Hepatocyte (in vitro differentiated cells): Measurements from ENCODE around the gene TBC1D3B. TPM values are rescaled to one million over a fixed set of nuclear protein-coding genes. Genes with fewer than 3 reads are reported as not detected.
"Not testable (repeated sequence)": the region's sequence is repeated elsewhere in the genome, so short reads cannot be mapped to it uniquely, and the experiment has no call there.

Experiments
- DNase-seq: peaks from one replicate; pipeline ENCODE4 v3.0.0-alpha.2; 2016; ENCODE audit warnings: low spot score
- H2AFZ ChIP-seq: fragments of 200-600 bp; sonication (generic); 2 replicates; pipeline ENCODE4 v1.6.0; 2016; ENCODE audit warnings: antibody characterized with exemption, mild to moderate bottlenecking
- H3K27ac ChIP-seq: fragments of 200-600 bp; sonication (generic); 2 replicates; pipeline ENCODE4 v1.5.1; 2016; ENCODE audit warnings: mild to moderate bottlenecking
- H3K27me3 ChIP-seq: fragments of 200-600 bp; sonication (generic); 2 replicates; pipeline ENCODE4 v1.6.1; 2016
- H3K36me3 ChIP-seq: fragments of 200-600 bp; sonication (generic); replicated peaks from 2 replicates; pipeline ENCODE4 v1.5.1; 2016; ENCODE audit warnings: low read depth; ENCODE audit not compliant: insufficient read depth
- H3K4me1 ChIP-seq: fragments of 200-600 bp; sonication (generic); 2 replicates; pipeline ENCODE4 v1.5.1; 2016; ENCODE audit warnings: mild to moderate bottlenecking, moderate library complexity; ENCODE audit not compliant: insufficient read depth
- H3K4me2 ChIP-seq: fragments of 200-600 bp; sonication (generic); 2 replicates; pipeline ENCODE4 v1.6.0; 2016
- H3K4me3 ChIP-seq: fragments of 200-600 bp; sonication (generic); 2 replicates; pipeline ENCODE4 v1.5.1; 2016; ENCODE audit warnings: mild to moderate bottlenecking
- H3K79me2 ChIP-seq: fragments of 200-600 bp; sonication (generic); 2 replicates; pipeline ENCODE4 v1.6.0; 2017; ENCODE audit warnings: mild to moderate bottlenecking
- H3K9me2 ChIP-seq: fragments of 200-600 bp; sonication (generic); replicated peaks from 2 replicates; pipeline ENCODE4 v1.6.0; 2017; ENCODE audit warnings: mild to moderate bottlenecking; ENCODE audit not compliant: insufficient read depth
- H3K9me3 ChIP-seq: fragments of 200-600 bp; sonication (generic); 2 replicates; pipeline ENCODE4 v1.5.1; 2016; ENCODE audit warnings: low read depth, mild to moderate bottlenecking
- H4K20me1 ChIP-seq: fragments of 200-600 bp; sonication (generic); 2 replicates; pipeline ENCODE4 v1.6.0; 2016; ENCODE audit warnings: mild to moderate bottlenecking; ENCODE audit not compliant: insufficient read depth, poor library complexity, severe bottlenecking
- CTCF ChIP-seq: fragments of 200-600 bp; sonication (generic); IDR thresholded peaks from 2 replicates; pipeline ENCODE4 v1.5.1; 2016; ENCODE audit warnings: antibody characterized with exemption, mild to moderate bottlenecking; ENCODE audit not compliant: poor library complexity
- EZH2 ChIP-seq: fragments of 200-600 bp; sonication (generic); IDR thresholded peaks from 2 replicates; pipeline ENCODE4 v1.6.1; 2016; ENCODE audit warnings: antibody characterized with exemption, mild to moderate bottlenecking, borderline replicate concordance
- EZH2phosphoT487 ChIP-seq: fragments of 200-600 bp; sonication (generic); IDR thresholded peaks from one replicate; pipeline ENCODE4 v1.6.1; 2018; ENCODE audit warnings: antibody characterized with exemption, mild to moderate bottlenecking, low read depth, moderate library complexity; ENCODE audit not compliant: unreplicated experiment, severe bottlenecking
- WGBS: methylation state at CpG from one replicate; pipeline ENCODE4 v1.1.6; 2016; ENCODE audit warnings: low lambda C conversion rate; ENCODE audit errors: missing lambda C conversion rate; 5-methylcytosine and 5-hydroxymethylcytosine counted together
- polyA plus RNA-seq: library from polyadenylated mRNA; unstranded; fragments of >200 nt; fragmentation: Nextera tagmentation; extraction: Ambion mirVana; gene quantifications from 2 replicates; pipeline ENCODE4 v1.2.1, GENCODE V29; 2016
- total RNA-seq: library from RNA; depleted of rRNA; stranded (reverse); fragments of >200 nt; gene quantifications from 2 replicates; pipeline ENCODE4 v1.2.3, GENCODE V29; 2014

Gene TBC1D3B
- total and polyA plus RNA-seq, 2 experiments from 2014 or later: 4.7 TPM; not detected in 1

GRCh38 chr17:36184023-36184765 is 7.8 kb upstream of the TBC1D3B start:
- Histone ChIP-seq H3K79me2 (no peaks in the 10 kb centered on the region), H3K36me3 (no peaks in the 10 kb centered on the region), H3K4me2 (peak overlapping the region; percentile 98), H3K4me1 (peaks cover 17% of the 10 kb centered on the region), H3K9me2 (no peaks in the 10 kb centered on the region), H3K9me3 (no peaks in the 10 kb centered on the region), H3K4me3 (no peak overlapping the region), H4K20me1 (no peaks in the 10 kb centered on the region), H3K27me3 (peaks cover 34% of the 10 kb centered on the region), H3K27ac (no peak overlapping the region), H2AFZ (no peak overlapping the region)
- no peak for TF ChIP-seq EZH2
- WGBS: 90% methylated on average over 12 of the region's 12 CpGs
- no peak for DNase-seq

GRCh38 chr17:36183001-36183971 is 6.8 kb upstream of the TBC1D3B start:
- Histone ChIP-seq H3K4me3 (peak overlapping the region; percentile 76), H3K79me2 (no peaks in the 10 kb centered on the region), H3K9me3 (no peaks in the 10 kb centered on the region), H3K27ac (peak overlapping the region; percentile 3), H3K4me1 (peaks cover 17% of the 10 kb centered on the region), H3K36me3 (no peaks in the 10 kb centered on the region), H2AFZ (peak overlapping the region; percentile 92), H3K9me2 (no peaks in the 10 kb centered on the region), H3K4me2 (peak overlapping the region; percentile 98), H3K27me3 (peaks cover 34% of the 10 kb centered on the region), H4K20me1 (no peaks in the 10 kb centered on the region)
- WGBS: 6% methylated on average over 75 of the region's 76 CpGs
- TF ChIP-seq EZH2phosphoT487 (no peak), EZH2 (peak; percentile 78), CTCF (peak; percentile 26)
- peak; percentile 96 for DNase-seq

- no peaks in the 10 kb centered on the region for H3K9me2 ChIP-seq
- WGBS: 33% methylated on average over 48 of the region's 48 CpGs
- H3K36me3 ChIP-seq: no peaks in the 10 kb centered on the region
- no peaks in the 10 kb centered on the region for H3K79me2 ChIP-seq
- peaks cover 17% of the 10 kb centered on the region for H3K4me1 ChIP-seq
- H3K4me2 ChIP-seq: peak overlapping the region; percentile 98
- no peaks in the 10 kb centered on the region for H3K9me3 ChIP-seq
- H3K27ac ChIP-seq: no peak overlapping the region
- H4K20me1 ChIP-seq: no peaks in the 10 kb centered on the region
- TF ChIP-seq CTCF (no peak), EZH2 (peak; percentile 46)
- H3K4me3 ChIP-seq: peak overlapping the region; percentile 76
- H2AFZ ChIP-seq: peak overlapping the region; percentile 92
- peaks cover 34% of the 10 kb centered on the region for H3K27me3 ChIP-seq
- DNase-seq: peak; percentile 64
These were observed 6.0 kb upstream of the TBC1D3B start for GRCh38 chr17:36182176-36183000.

- not testable (repeated sequence) for H3K27ac ChIP-seq, DNase-seq, H3K4me2 ChIP-seq, H3K9me3 ChIP-seq, H3K9me2 ChIP-seq, H4K20me1 ChIP-seq, H2AFZ ChIP-seq, H3K79me2 ChIP-seq, H3K4me3 ChIP-seq, H3K36me3 ChIP-seq
- 92% methylated on average over 6 of the region's 6 CpGs for WGBS
- Histone ChIP-seq H3K27me3 (peaks cover 34% of the 10 kb centered on the region), H3K4me1 (peaks cover 17% of the 10 kb centered on the region)
These were observed 5.2 kb upstream of the TBC1D3B start for GRCh38 chr17:36181446-36182175.

GRCh38 chr17:36168836-36169235 is 7.6 kb downstream of the TBC1D3B start:
- not testable (repeated sequence) for DNase-seq, H3K27me3 ChIP-seq, H3K4me3 ChIP-seq, H3K4me1 ChIP-seq, H3K9me2 ChIP-seq, H3K36me3 ChIP-seq, H3K9me3 ChIP-seq, H3K27ac ChIP-seq, H3K4me2 ChIP-seq, H2AFZ ChIP-seq, H4K20me1 ChIP-seq, H3K79me2 ChIP-seq
- 75% methylated on average over 5 of the region's 8 CpGs for WGBS
